ENCODE results near the gene GRM7. TPM values are rescaled to one million over a fixed set of nuclear protein-coding genes. Genes with fewer than 3 reads are reported as not detected.

Gene GRM7
- total RNA-seq, 4 donors from 2014 or later: 0.29 to 15.8 (median 0.67) TPM

GRCh38 chr3:7207928-7208327, 347.0 kb downstream of the GRM7 start:
- Histone ChIP-seq H3K36me3 (no peaks in the 10 kb centered on the region), H3K27me3 (no peaks in the 10 kb centered on the region), H3K4me3 (no peak overlapping the region), H3K9me3 (no peaks in the 10 kb centered on the region), H3K27ac (peak overlapping the region in 1 of 2 donors; percentile 32), H3K4me1 (no peaks in the 10 kb centered on the region)
- TF ChIP-seq CTCF (IDR thresholded peaks at IDR 0.05): no peak
- TF ChIP-seq POLR2A (IDR thresholded peaks at IDR 0.05): no peak
- DNase-seq: no peak
- intact Hi-C loops (cut with DNase I; ENCODE audit: low total_unique reads): no loop called here

GRCh38 chr3:7209098-7209497, 348.2 kb downstream of the GRM7 start:
- intact Hi-C loops (cut with DNase I; ENCODE audit: low total_unique reads): no loop called here

DNA sequence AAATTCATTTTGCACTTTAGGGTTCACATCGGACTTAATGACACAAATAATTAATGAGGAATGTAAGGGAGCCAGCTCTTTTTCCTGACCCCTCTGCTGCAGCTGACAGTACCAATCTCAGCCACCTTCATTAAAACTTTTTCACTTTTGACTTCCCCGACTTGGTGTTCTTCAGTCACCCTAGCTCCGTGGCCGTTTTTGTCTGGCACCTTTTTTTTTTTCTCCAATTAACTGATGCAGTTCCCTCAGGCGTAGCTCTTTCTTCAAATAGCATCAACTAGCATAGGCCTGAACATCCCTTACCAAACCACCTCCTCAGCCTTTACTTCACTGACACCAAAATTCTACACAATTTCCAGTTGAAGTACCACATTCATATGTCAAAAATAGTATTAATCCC, 350.8 kb downstream of the GRM7 start:
- intact Hi-C loops (cut with DNase I; ENCODE audit: low total_unique reads): no loop called here
- H3K27ac ChIP-seq: no peak overlapping the region
- H3K9me3 ChIP-seq: no peaks in the 10 kb centered on the region
- H3K36me3 ChIP-seq: peaks cover 0 to 2% of the 10 kb centered on the region in 2 donors
- TF ChIP-seq CTCF (IDR thresholded peaks at IDR 0.05) (no peak), POLR2A (IDR thresholded peaks at IDR 0.05) (no peak)
- H3K27me3 ChIP-seq: no peaks in the 10 kb centered on the region
- no peaks in the 10 kb centered on the region for H3K4me1 ChIP-seq
- no peak for DNase-seq
- no peak overlapping the region for H3K4me3 ChIP-seq

More at GRCh38 chr3:7209098-7209497, 348.2 kb downstream of the GRM7 start:
- Histone ChIP-seq H3K27ac (no peak overlapping the region), H3K9me3 (no peaks in the 10 kb centered on the region), H3K4me1 (no peaks in the 10 kb centered on the region), H3K4me3 (no peak overlapping the region), H3K27me3 (no peaks in the 10 kb centered on the region), H3K36me3 (peaks cover 0 to 2% of the 10 kb centered on the region in 2 donors)
- TF ChIP-seq POLR2A (IDR thresholded peaks at IDR 0.05) (no peak), CTCF (IDR thresholded peaks at IDR 0.05) (no peak)
- no peak for DNase-seq

DNA sequence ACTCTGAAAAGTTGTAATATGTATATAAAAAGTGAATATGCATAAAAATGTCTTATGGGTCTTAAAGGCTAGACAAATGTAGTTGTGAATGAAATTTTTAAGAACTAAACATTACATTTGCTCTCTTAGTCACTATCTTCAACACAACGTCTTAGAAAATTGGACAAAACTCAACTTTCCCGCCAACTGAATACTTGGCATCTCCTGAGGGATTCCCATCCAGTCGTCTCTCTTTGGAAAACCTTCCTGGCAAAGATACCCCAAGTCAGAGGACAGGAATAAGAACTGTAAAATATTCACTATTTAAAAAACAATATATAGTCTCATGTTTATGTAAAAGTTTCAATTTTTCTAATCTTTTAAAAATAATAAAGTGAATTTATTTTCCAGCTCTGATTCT, 354.8 kb downstream of the GRM7 start:
- no peak for DNase-seq
- Histone ChIP-seq H3K4me3 (no peak overlapping the region), H3K27ac (no peak overlapping the region), H3K36me3 (peaks cover 0 to 2% of the 10 kb centered on the region in 2 donors), H3K27me3 (no peaks in the 10 kb centered on the region), H3K4me1 (no peaks in the 10 kb centered on the region), H3K9me3 (no peaks in the 10 kb centered on the region)
- TF ChIP-seq CTCF (IDR thresholded peaks at IDR 0.05) (no peak), POLR2A (IDR thresholded peaks at IDR 0.05) (no peak)
- intact Hi-C loops (cut with DNase I; ENCODE audit: low total_unique reads): no loop called here

DNA sequence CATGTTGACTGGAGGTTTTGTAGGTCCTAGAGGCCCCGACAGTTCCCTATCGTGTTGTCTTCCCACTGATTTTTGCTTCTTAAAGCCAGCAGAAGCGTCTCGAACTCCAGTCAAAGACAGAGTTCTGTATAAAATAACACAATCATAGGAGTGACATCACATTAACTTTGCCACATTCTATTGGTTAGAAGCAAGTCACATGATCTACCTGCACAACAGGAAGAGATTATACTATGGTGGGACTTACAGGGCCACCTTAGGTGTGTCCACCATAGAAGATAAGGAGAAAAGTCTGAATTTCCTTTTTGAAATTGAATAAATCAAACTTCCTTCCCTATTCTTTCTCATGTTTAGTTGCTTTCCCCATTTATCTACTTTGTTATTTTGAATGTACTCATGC, 365.5 kb downstream of the GRM7 start:
- no peaks in the 10 kb centered on the region for H3K4me1 ChIP-seq
- H3K9me3 ChIP-seq: no peaks in the 10 kb centered on the region
- no peak for DNase-seq
- intact Hi-C loops (cut with DNase I; ENCODE audit: low total_unique reads): no loop called here
- no peak overlapping the region for H3K27ac ChIP-seq
- no peaks in the 10 kb centered on the region for H3K36me3 ChIP-seq
- no peak overlapping the region for H3K4me3 ChIP-seq
- H3K27me3 ChIP-seq: no peaks in the 10 kb centered on the region
- TF ChIP-seq POLR2A (IDR thresholded peaks at IDR 0.05) (no peak), CTCF (IDR thresholded peaks at IDR 0.05) (no peak)
